Right hindlimb (tissue), 1 donor: Measurements from ENCODE around the gene OR4F15.
"Not testable (repeated sequence)": the region's sequence is repeated elsewhere in the genome, so short reads cannot be mapped to it uniquely, and the experiment has no call there.

ENCODE experiments used
- DNase-seq: peaks from one replicate; pipeline ENCODE4 v3.0.0-alpha.2; 2018

The OR4F15 gene

GRCh38 chr15:101811902-101812301, at the start of gene OR4F15:
Gene OR4F15 (plus strand): TSS chr15:101812202. CDS start chr15:101818187, 5,985 bp downstream.
- DNase-seq: no peak

DNA sequence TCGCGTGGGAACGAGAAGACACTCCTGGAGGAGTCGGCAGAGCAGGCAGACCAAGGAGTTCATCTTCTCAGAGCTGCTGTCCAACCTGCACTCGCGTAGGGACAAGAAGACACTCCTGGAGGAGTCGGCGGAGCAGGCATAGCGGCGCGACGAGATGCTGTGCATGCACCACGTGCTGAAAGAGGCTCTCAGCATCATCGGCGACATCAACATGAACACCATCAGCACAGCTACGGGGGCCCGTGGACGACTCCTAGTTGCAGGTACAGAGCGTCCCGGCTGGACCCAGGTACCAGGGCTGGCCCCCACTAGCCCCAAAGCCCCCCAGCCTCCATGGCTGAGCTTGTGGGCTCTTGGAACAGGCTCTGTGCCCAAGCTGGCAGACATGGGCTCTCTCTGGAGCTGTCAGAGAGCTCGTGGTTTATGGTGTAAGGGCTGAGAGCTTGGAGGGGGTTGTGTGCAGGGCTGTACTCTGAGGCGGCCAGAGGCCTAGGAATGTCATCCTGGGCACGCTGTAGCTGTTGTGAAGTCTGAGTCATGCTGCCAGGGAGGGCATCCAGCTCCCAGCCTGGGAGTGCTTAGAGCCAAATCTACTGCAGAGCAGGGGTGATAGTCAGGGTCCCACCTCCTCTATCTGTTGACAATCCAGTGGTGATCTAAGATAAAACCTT, 47.2 kb upstream of the OR4F15 start:
- DNase-seq: not testable (repeated sequence)

DNA sequence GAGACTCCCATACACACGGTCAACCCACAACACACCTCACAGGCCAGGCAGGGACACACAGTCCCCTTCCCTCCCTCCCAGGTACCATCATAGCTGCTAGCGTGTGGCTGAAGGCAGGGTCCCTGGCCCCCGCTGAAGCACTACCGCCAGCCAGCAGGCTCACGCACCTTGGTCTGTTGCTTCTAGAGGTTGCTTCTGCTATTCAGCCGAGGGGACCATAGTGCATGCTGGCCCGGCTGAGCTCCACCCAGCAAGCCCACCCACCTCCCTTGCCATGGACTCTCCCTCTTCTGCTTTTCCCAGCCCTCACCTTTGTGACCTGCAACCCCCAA, 46.7 kb upstream of the OR4F15 start:
- DNase-seq: not testable (repeated sequence)

GRCh38 chr15:101765772-101766456, 46.1 kb upstream of the OR4F15 start:
- DNase-seq: peak; percentile 9

- DNase-seq: peak; percentile 7
These were observed 44.8 kb upstream of the OR4F15 start for GRCh38 chr15:101767083-101767640.

DNA sequence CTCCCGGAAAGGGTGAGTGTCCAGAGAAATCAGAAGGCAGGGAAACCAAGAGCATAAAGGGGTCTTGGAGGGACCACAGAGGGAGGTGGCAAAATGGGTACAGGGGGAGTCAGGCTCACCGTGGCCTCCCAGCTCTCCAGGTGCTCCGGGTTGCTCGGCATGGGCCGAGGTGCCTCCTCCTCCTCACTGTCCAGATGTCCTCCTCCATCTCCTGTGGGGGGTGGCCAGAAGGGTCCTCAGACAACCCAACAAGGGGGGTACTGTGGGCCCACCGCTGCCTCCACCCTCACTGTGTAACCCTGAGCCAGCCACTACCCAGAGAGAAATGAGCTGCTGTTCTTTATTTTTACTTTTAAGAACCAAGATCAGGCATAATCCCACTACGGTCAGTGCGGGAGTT, 39.1 kb upstream of the OR4F15 start:
- no peak for DNase-seq

DNA sequence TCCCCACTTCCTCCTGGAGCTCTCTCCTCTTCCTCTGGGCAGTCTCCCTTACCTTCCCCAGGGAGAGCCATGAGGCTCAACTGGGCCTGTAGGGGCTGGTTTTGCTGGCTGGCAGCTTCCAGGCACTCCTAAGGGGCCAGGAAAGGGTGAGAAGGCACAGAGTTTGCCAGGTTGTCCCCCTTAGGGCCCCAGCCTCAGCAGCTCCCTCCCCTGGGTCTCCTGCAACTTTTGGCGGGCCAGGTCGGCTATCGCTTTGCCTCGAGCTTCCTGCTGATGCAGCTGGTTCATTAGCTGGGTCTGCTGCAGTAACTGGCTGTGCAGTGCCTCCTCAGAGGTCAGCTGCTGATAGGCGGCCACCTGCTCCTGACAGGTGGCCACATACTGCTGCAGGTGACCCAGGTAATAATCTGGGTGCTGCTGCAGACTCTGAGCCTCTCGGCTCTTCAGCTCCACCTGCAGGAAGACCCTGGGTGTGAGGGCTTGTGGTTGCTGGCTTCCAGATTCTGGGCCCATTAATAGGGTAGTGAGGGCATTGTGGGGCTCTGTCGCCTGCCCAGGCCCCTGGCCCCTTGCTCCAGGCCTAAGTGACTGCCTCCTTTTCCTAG, 38.4 kb upstream of the OR4F15 start:
- peak; percentile 13 for DNase-seq

GRCh38 chr15:101775136-101775535, 36.9 kb upstream of the OR4F15 start:
- DNase-seq: no peak

- not testable (repeated sequence) for DNase-seq
These were observed 33.4 kb upstream of the OR4F15 start for GRCh38 chr15:101778576-101778975.

- not testable (repeated sequence) for DNase-seq
These were observed 31.8 kb upstream of the OR4F15 start for GRCh38 chr15:101780225-101780624.

GRCh38 chr15:101781928-101782327, 30.1 kb upstream of the OR4F15 start:
- no peak for DNase-seq

GRCh38 chr15:101784644-101785043, 27.4 kb upstream of the OR4F15 start:
- no peak for DNase-seq

- not testable (repeated sequence) for DNase-seq
These were observed 25.6 kb upstream of the OR4F15 start for GRCh38 chr15:101786422-101786821.

GRCh38 chr15:101788001-101788400, 24.0 kb upstream of the OR4F15 start:
- not testable (repeated sequence) for DNase-seq

DNA sequence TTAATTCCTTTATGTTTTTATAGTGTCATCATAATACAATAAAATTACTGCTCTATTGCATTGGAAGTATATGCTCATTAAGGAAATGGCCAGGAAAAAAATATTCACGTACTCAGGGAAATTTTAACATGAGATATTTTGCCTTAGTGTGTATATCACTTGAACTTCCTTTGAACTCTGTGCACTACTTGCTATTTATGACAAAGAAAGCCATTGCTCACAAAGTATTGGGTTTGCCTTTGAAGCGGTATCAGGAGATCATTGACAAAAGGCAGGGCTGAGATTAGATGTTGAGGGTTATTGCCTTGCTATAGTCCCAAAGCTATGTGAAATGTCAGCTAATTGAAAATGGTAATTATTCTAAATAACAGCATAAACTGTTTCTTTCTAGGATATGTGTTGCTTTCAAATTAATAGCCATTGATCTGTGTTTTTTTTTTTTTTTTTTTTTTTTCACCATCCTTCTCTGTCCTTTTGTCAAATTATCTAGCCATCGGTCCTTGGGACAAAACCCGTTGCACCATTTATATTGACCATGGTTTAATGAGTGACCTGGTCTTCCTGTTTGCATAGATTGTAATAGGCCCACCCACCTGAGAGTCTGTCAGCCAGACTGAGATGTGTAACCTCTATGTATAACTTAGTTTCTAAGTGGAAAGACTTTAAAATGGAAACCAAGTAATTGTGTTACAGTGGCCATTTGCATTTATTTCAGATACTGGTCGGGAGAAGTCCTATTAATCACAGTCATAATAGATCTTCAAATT, 23.3 kb upstream of the OR4F15 start:
- DNase-seq: not testable (repeated sequence)

DNA sequence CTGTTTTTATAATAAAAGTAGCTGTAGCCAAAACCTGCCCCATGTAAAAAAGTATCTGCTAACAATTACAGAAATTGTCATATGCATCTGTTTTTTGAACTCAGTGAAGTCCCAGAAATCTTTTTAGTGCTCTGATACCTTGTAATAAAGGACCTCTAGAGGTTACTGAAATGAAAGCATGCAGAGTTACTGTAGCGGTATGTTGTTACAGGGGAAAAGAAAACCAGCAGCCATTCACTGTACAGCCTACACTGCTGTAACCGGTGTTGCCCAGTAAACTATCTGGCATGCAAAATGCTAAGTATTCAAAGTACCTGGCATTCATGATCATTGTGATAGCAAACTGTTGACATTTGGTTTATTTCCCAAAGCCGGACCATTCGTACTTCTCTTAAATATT, 21.3 kb upstream of the OR4F15 start:
- not testable (repeated sequence) for DNase-seq

DNA sequence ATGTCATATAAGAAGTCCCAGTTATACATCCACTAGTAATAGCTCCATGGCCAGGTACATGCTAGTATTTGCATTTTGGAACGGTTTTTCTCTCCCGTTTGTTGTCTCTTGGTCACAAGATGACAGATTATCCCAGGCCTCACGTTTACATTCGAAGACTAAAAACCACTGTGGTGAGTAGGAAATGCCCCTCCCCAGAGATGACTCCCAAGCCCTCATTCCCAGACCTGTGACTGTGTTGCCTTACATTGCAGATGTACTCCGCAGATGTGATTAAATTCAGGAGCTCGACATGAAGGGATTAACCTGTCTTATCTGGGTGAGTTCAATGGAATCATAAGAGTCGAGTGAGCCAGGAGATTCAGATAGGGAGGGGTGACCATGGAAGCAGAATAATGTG, 18.0 kb upstream of the OR4F15 start:
- not testable (repeated sequence) for DNase-seq

DNA sequence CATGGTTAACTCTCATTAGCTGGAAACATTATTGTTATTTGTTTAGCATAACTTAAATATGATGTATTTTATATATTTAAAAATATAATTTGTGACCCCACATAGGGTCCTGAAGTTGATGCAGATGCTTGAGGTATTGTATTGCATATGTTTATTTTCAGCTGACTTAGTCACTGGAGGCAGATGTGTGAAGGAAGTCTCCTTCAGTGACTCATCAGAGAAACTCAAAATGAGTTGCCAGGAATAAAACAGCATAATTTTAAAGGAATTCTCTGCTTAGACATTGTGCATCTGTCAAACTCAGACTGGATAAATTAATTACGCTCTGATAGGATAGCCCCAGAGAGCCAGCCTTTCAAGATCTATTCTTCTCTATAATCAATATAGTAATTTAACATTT, 16.5 kb upstream of the OR4F15 start:
- no peak for DNase-seq

- DNase-seq: no peak
These were observed 12.3 kb upstream of the OR4F15 start for GRCh38 chr15:101799665-101800064.

DNA sequence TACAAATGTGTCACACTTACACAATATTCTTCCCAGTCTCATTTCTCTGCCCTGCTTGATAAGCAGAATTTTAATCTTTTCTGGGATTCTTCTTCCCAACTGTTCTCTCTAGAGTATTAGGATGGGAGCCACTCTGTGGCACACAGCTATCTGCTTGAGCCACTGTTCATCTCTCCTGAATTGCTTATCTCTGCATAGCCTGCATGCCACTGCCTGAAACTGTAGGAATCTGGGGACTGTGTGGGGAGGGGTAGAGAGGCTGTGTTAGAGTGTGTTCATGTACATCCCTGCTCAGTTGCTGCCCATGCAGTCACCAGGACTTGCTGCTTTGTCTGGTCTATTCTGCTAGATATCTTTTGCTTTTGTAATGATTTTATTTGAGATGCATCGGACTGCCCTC, 11.0 kb upstream of the OR4F15 start:
- DNase-seq: no peak

- no peak for DNase-seq
These were observed 8.8 kb upstream of the OR4F15 start, which contains the start of gene OR4F6 for GRCh38 chr15:101803209-101803608. Gene OR4F6 (plus strand): TSS chr15:101803509. CDS start chr15:101805720, 2,211 bp downstream.

DNA sequence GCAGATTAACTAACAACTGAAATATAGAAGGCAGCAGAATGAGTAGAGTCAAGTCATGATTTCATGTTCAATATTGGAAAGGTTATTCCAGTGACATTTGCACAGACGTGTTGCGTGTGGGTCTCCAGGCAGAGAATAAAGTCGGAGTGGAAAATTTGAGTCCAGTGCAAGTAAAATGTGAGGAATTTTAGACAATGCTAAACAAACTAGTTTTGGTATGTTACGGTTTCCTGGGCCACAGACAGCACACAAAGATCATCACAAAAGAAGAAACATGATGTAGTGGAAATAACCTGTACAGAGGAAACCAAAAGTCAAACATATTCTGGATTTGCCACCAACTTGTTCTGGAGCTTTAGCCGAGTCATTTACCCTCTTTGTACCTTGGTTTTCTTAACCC, 8.3 kb upstream of the OR4F15 start:
- no peak for DNase-seq

- no peak for DNase-seq
These were observed 7.6 kb upstream of the OR4F15 start for GRCh38 chr15:101804375-101804774.
